Superior temporal gyrus (tissue), 1 donor: Measurements from ENCODE around the gene P2RY8.
"Not testable (repeated sequence)": the region's sequence is repeated elsewhere in the genome, so short reads cannot be mapped to it uniquely, and the experiment has no call there.

ENCODE experiments used
- DNase-seq: peaks from one replicate; pipeline ENCODE4 v3.0.0-alpha.2; 2016; ENCODE audit errors: extremely low spot score

Gene P2RY8

GRCh38 chrX:1520350-1520749 is 16.6 kb downstream of the P2RY8 start:
- no peak for DNase-seq

- no peak for DNase-seq
Measured at GRCh38 chrX:1519022-1519497, 17.9 kb downstream of the P2RY8 start.

GRCh38 chrX:1518512-1518911 is 18.5 kb downstream of the P2RY8 start:
- DNase-seq = no peak

- no peak for DNase-seq
Measured at GRCh38 chrX:1516596-1517104, 20.3 kb downstream of the P2RY8 start.

- DNase-seq = no peak
Measured at GRCh38 chrX:1511829-1512228, 25.2 kb downstream of the P2RY8 start.

- DNase-seq = no peak
Measured at GRCh38 chrX:1511150-1511549, 25.8 kb downstream of the P2RY8 start.

DNA sequence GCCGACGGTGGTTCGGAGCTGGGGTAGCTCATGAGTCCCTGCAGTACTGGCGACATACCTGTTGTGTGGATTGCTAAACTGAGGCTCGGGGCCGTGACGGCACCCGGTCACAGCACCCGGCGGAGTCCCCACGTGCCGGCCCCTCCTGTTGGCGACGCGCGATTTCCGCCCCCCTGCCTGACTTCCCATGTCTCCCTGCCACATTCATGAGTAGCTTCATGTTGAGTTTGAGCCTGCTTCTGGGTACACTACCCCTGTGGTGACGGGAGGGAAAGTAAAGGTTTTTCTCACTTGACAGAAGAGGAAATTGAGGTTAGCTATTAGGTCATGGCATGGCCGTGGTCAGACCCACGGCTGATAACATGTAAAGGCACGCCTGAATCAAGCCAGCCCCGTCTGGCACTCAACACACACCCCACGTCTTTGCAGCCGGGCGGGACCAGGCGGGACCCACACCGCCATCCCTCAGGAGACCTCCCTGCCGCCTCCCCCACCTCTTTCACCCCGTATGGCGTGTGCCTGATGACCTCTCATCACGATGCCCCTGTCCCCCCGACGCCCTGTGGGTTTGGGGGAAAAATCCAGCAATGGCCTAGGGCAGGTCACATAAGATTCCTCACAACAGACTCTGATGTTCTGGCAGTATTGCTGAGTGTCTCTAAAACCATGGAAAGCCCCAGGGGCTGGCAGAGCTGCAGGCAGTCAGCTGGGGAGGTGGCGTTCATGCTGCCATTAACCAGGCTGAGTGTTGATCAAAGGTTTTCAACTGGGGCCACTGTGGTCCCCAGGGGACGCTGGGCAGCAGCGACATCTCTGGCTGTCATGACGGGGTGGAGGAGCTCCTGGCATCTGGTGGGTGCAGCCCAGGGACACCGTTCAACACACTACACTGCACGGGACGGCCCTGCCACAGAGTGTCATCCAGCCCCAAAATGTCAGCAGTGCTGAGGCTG is 29.2 kb downstream of the P2RY8 start:
- no peak for DNase-seq

GRCh38 chrX:1506916-1507315 is 30.1 kb downstream of the P2RY8 start:
- DNase-seq = no peak

GRCh38 chrX:1502853-1503252 is 34.1 kb downstream of the P2RY8 start:
- no peak for DNase-seq

DNA sequence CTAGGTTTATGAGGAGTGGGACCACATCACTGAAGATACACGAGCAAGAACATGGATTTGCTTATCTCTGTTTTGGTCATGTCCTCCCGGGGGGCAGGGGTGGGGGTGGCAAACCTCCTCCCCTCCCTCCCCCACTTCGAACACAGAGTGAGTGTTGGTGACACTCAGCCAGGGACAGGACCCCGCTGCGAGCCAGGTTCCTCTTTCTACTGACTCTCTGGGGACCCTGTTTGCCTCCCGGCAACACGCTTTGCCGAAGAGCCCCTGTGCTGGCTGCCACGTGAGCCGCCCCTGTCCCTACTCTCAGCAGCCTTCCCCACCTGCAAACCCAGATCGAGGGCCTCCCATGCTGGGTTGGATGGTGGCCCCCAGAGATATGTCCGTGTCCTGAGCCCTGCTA is 34.7 kb downstream of the P2RY8 start:
- DNase-seq = no peak

DNA sequence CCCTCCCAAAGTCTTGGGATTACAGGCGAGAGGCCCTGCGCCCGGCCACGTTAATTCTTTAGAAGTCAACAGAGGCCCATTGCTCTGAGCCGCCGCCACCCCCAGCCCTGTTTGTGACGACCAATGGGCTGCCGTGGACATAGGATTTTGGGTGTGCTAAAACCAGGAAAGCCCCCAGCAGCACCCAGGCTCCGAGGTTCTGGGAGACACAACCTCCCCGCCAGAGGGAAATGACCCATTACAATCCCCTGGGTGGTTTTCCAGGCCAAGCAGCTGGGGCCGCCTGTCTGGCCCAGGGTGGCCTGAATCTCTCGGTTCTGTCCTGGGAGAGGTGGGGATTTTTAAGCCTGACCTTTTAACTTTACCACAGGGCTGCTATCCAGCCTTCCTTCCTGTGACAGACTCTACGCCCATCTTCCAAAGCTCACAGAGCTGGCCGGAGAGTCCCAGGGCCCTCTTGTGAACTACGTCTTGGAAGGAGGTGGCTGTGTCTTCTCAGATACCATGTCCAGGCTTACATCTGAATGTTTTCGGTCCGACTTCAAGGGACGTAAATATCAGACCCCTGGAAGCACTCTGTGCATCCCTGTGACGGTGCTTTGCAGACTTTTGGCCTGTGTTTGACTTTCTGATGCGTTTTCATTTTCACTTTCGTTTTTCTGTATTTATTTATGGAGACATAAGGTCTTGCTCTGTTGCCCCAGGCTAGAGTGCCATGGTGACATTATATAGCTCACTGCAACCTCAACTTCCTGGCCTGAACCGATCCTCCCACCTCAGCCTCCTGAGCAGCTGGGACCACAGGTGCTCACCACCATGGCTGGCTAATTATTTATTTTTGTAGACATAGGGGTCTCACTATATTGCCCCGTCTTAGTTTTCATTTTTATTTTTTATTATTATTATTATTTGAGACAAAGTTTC is 36.0 kb downstream of the P2RY8 start:
- DNase-seq = no peak

GRCh38 chrX:1496076-1496475 is 40.9 kb downstream of the P2RY8 start:
- DNase-seq = no peak

- DNase-seq = no peak
Measured at GRCh38 chrX:1493877-1494510, 43.0 kb downstream of the P2RY8 start.

- no peak for DNase-seq
Measured at GRCh38 chrX:1493412-1493811, 43.6 kb downstream of the P2RY8 start.

DNA sequence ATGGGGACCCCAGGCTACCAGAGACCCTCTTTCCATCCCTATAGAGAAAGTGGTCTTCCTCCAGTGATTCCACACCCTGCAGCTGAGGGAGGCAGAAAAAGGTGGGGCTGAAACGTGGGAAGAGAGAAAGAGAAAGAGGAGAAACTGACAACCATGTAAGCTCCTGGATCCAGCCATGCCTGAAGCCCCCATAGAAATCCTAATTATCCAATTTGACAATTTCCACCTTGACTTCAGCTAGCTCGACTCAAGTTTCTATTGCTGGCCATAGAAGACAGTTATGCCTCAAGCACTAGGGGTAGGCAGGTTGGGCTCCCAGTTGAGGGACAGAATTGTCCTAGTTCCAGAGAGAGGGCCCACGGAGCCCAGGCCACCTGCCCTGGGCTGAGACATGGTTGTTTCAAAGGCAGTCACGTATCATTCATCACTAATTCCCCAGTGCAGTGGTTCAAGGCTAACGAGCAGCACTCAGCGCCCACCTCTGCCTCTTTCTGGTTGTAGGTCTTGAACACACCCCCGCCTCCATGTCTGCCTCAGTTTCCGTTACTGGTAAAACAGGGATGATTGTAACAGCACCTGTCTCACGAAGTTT is 44.5 kb downstream of the P2RY8 start:
- DNase-seq = no peak

- DNase-seq = no peak
Measured at GRCh38 chrX:1491851-1492349, 45.1 kb downstream of the P2RY8 start.

GRCh38 chrX:1491248-1491647 is 45.7 kb downstream of the P2RY8 start:
- DNase-seq = not testable (repeated sequence)

DNA sequence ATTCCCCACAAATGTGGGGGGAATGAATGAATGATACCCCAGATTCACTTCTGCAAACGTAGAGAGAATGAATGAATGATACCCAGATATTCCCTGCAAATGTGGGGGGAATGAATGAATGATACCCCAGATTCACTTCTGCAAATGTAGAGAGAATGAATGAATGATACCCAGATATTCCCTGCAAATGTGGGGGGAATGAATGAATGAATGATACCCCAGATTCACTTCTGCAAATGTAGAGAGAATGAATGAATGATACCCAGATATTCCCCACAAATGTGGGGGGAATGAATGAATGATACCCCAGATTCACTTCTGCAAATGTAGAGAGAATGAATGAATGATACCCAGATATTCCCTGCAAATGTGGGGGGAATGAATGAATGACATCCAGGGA is 46.3 kb downstream of the P2RY8 start:
- DNase-seq = not testable (repeated sequence)

DNA sequence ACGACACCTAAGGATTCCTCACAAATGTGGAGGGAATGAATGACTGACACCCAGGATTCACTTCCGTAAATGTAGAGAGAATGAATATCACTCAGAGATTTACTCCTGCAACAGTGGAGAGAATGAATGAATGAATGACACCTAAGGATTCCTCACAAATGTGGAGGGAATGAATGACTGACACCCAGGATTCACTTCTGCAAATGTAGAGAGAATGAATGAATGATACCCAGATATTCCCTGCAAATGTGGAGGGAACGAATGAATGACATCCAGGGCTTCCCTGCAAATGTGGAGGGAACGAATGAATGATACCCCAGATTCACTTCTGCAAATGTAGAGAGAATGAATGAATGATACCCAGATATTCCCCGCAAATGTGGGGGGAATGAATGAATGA is 47.6 kb downstream of the P2RY8 start:
- not testable (repeated sequence) for DNase-seq

DNA sequence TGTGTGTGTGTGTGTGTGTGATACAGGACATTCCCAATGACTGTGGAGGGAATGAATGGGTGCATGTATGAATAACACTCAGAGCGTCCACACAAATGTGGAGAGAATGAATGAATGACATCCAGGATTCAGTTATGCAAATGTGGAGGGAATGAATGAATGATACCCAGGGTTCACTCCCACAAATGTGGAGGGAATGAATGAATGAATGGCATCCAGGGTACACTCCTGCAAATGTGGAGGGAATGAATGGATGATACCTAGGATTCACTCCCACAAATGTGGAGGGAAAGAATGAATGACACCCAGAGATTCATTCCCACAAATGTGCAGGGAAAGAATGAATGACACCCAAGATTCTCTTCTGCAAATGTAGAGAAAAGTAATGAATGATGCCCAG is 48.2 kb downstream of the P2RY8 start:
- DNase-seq = no peak

DNA sequence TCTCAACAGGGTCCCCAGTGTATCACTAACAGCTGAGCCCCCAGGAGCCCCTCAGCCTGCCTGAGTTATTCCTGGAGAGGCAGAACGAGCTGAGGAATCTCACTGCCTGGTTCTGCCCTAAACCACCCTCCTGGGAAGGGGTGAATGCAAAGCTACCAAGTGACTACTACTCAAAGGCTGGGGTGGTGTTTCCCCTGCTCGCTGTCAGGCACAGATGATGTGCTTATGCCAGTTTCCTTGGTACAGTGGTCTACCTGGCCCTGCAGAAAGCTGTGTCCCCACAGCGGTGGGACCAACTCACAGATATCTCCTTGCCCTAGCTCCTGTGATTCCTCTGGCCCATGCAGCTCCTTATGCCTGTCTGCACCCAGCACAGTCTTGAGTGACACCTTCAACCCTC is 48.8 kb downstream of the P2RY8 start:
- no peak for DNase-seq
